GM10248 (cell line): ENCODE data around the gene UBAP2L.

Experiments
- CTCF ChIA-PET: fragments of 300-600 bp; sonication (Branson Sonifier 250); formaldehyde crosslinking; extraction: SDS; loops from one replicate; lab custom pipeline; 2021; ENCODE audit warnings: antibody characterized with exemption; lab: Yijun Ruan, JAX
- POLR2A ChIA-PET: fragments of 350-650 bp; sonication (Branson Sonifier 250); formaldehyde crosslinking; extraction: SDS; loops from one replicate; lab custom pipeline; 2020; ENCODE audit warnings: antibody characterized with exemption; lab: Yijun Ruan, JAX
- DNase-seq: peaks from one replicate; pipeline ENCODE4 v3.0.0; 2012; ENCODE audit errors: extremely low spot score
- TF ChIP-seq, protein P1 (sequence below): IDR thresholded peaks from 2 replicates; pipeline ENCODE4 v1.5.1; 2012; ENCODE audit warnings: mild to moderate bottlenecking, low read depth; ENCODE audit errors: extremely low read depth, missing control alignments, control extremely low read depth

Gene UBAP2L

DNA sequence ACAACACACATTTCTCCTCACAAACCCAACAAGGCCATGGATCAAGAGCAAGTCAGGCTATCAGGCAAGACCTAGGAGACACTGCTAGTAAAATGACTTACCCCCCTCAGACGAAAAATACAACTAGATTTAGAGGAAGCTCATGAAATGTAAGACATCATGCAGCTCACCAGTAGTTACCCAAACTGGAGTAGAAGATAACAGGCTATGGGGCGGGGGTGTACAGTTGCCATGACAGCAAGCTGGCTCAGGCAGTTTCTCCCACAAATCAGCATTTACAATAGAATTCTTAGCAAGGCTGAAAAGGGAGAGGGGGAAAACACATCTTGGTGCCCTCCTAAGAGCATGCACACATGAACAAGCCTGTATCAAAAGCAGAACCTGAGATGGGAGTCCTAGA, 42.7 kb upstream of the UBAP2L start:
- ChIA-PET POLR2A (interaction anchor here (0.7 to 0.8 kb wide), 2 partner anchors 11 to 44 kb away, joined by 3 read pairs; no protein-coding TSS in a partner anchor), CTCF (interaction anchor here (0.7 to 2.4 kb wide), 4 partner anchors 9 to 21 kb away, joined by 3 to 8 read pairs (median 4); partner anchors contain the start of gene TPM3)
- DNase-seq: no peak
- TF ChIP-seq, protein P1, sequence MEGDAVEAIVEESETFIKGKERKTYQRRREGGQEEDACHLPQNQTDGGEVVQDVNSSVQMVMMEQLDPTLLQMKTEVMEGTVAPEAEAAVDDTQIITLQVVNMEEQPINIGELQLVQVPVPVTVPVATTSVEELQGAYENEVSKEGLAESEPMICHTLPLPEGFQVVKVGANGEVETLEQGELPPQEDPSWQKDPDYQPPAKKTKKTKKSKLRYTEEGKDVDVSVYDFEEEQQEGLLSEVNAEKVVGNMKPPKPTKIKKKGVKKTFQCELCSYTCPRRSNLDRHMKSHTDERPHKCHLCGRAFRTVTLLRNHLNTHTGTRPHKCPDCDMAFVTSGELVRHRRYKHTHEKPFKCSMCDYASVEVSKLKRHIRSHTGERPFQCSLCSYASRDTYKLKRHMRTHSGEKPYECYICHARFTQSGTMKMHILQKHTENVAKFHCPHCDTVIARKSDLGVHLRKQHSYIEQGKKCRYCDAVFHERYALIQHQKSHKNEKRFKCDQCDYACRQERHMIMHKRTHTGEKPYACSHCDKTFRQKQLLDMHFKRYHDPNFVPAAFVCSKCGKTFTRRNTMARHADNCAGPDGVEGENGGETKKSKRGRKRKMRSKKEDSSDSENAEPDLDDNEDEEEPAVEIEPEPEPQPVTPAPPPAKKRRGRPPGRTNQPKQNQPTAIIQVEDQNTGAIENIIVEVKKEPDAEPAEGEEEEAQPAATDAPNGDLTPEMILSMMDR: no peak

DNA sequence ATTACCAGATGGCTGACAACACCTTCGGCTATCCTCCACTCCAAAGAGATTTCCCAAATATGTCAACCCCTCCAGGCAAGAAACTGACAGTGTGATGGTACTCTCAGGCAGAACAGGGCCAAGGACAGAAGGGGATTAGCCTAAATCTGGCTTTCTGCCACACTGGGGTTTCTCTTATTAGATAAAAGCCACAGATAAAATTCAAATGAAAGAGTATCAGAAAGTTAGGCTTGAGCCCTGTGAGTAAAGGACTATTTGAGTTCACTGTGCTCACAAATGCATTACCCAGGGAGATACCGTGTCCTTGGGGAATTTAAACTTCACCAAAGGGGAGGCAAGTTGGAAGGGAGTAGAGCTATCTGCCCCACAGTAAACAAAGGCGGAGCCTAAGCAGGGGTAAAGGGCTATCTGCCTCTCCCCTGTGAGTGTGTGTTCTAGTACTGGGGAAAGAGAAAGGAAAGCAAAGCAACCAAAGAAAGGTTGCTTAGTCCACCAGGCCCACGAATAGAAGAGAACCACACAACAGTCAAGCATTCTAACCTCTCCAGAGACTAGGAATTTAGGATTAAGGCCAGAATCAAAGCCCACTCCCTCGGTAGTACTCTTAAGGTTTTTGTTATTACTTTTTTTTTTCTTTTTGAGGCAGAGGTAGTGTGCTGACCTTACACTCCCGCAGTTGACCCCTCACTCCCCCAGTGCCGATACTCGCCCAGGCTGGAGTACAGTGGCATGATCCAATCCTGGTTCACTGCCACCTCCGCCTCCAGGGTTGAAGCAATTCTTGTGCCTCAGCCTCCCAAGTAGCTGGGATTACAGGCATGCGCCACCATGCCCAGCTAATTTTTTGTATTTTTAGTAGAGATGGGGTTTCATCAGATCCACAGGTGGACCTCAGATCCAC, 41.6 kb upstream of the UBAP2L start:
- TF ChIP-seq, protein P1: no peak
- ChIA-PET POLR2A (no interaction called here), CTCF (interaction anchor here (1.3 to 3.1 kb wide), 3 partner anchors 11 to 193 kb away, joined by 4 to 8 read pairs (median 8); partner anchors contain the start of gene RAB13)
- no peak for DNase-seq

DNA sequence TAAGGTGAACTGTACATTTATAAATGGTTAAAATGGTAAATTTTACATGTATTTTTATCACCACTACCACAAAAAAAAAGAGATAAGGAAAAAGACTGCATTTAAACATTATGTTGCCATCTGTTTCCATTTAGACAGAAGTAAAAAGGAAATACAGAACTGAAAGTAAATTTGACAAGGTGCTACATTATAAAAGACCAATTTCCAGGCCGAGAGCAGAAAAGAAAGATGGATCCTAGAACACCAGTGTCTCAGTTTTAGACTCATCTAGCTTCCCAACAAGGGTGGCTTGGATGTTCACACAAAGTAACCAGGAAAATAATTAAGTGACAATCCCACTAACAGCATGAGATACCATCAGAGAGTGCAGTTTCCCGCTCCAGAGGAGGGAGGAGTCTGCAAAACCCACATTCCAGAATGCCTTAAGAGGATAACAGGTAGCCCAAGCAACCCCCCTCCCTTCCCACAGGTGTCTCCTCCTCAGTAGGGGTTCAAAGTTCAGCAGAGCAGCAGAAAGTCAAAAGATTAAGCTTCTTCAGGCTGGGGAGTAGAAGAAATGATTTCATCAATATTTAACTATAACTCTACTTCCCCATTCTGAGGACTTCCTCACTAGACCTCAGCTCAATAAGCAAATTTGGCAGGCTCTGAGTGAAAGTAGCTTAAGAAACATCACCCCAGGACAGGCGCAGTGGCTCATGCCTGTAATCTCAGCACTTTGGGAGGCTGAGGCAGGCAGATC, 40.6 kb upstream of the UBAP2L start:
- POLR2A ChIA-PET: interaction anchor here (0.6 to 1.5 kb wide), 3 partner anchors 8 to 21 kb away, joined by 3 to 5 read pairs (median 3); no protein-coding TSS in a partner anchor
- TF ChIP-seq, protein P1: no peak
- DNase-seq: peak; percentile 63
- CTCF ChIA-PET: interaction anchor here (1.0 to 3.1 kb wide), 6 partner anchors 10 to 194 kb away, joined by 3 to 8 read pairs (median 6); partner anchors contain the start of genes HAX1 and RAB13

DNA sequence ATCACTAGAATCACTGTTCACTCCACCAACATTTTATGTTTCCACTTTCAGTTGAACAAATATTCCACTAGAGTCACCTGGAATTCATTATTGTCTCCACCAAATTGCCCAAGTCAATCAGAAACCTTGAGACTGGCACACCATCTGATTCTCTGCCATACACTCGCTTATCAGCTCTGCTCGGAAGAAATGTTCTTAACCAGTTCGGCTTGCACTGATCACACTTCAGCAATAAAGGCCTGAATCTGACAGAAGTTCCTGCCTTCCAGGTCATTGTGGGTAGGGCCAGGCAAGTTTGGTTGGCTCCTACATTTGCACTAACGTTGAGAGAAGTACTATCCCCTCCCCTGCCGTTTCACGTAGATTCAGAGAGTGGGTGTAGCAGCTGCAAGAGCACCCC, 38.8 kb upstream of the UBAP2L start:
- DNase-seq: no peak
- POLR2A ChIA-PET: interaction anchor here (0.5 to 1.1 kb wide), 4 partner anchors 13 to 41 kb away, joined by 3 to 7 read pairs (median 4); partner anchors contain the start of gene UBAP2L
- CTCF ChIA-PET: interaction anchor here (1.2 to 3.1 kb wide), 4 partner anchors 9 to 195 kb away, joined by 4 to 8 read pairs (median 4); partner anchors contain the start of gene RAB13
- TF ChIP-seq, protein P1: no peak

DNA sequence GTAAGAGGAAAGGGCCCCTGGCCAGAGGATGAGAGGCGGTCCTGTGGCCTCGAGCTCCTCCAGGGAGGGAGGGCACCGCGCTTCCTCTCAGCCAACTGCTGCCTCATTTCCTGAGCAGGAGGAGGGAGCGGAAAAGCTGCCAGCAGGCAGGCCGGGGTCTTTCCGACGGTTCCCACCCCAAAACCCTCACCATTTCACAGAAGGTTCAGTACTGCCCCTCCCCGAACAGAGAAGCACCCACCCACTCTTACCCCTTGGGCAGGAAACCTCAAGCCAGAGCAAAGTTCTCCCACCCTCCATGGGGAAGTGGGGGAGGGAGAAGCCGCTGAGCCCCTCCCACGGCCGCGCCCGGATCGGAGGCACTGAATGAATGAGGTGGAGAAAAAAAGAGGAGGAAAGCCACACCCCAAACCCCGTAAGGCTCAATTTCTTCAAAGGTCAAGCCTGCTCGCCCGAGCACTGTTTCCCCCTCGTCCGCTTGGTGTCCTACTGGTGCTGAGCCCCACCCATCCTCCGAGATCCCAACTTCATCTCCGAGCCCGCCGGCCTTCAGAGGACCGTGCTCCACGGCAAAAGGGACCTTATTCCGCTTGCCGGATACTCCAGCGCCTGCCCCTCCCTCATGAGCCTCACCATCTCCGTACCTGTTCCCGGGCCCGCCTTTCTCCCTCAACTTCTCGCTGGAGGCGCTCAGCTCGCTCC, 38.3 kb upstream of the UBAP2L start:
- DNase-seq: peak; percentile 83
- POLR2A ChIA-PET: interaction anchor here (0.5 to 1.1 kb wide), 4 partner anchors 14 to 40 kb away, joined by 3 to 7 read pairs (median 4); partner anchors contain the start of gene UBAP2L
- TF ChIP-seq, protein P1: no peak
- CTCF ChIA-PET: interaction anchor here (1.4 to 3.1 kb wide), 2 partner anchors 153 to 196 kb away, joined by 5 to 8 read pairs; partner anchors contain the start of gene RAB13
